ENCODE measurements around the gene BEST3.
A peak's percentile ranks its signal among the peaks of the same experiment; 100 is the strongest.

BEST3 gene

DNA sequence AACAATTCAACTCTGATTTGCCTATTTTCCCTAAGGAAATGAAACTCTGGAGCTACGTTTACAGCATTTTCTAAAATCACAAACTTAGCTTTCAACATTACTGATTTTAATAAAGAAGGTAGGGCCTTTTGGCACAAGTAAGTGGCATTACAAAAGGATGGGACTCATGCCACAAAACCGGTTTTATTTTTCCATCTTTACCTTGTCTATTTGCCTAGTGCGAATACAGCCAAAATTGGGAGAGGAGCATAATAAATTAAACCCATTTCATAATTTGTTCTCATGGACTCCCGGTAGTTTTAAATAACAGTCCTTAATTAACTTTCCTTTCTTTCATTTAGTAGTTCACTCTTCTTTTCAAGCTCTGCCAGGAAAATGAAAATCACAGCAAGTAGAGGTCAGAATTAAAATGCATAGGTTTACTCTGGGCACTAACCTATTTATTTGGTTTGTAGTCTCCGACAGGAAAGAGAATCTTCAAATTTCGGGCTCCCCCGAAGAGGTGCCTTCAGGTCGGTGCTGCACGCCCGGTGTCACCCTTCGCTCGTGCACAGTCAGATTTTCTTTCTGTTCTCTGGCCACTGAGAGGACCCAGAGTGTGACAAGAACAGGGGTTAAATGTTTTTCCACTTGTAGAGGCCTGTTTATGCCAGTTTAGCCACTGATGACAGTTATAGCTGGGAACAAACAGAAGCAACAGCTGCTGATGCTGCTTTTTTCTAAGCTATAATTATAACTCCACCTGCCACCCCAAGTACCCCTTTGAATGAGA, at the start of gene BEST3:
TSS of gene BEST3 (minus strand) at position 535 of the 772 bp plus-strand sequence. CDS start 1,505 bp downstream, outside the sequence.
- Histone ChIP-seq H3K9me3 (ENCODE audit: insufficient read depth, low read length) (no peaks in the 10 kb centered on the region), H3K4me3 (ENCODE audit: insufficient read length, low read depth) (no peak within 1 kb of the TSS), H3K4me1 (ENCODE audit: insufficient read depth, insufficient read length) (no peaks in the 10 kb centered on the region), H3K9ac (ENCODE audit: insufficient read length, low read depth) (no peak within 1 kb of the TSS), H3K36me3 (ENCODE audit: insufficient read depth, insufficient read length, low read length) (no peaks in the 10 kb centered on the region), H3K27me3 (ENCODE audit: insufficient read depth, insufficient read length) (no peaks in the 10 kb centered on the region)
- TF ChIP-seq YY1 (IDR thresholded peaks at IDR 0.05; ENCODE audit: insufficient read depth, insufficient read length) (no peak), SUZ12 (IDR thresholded peaks at IDR 0.05; ENCODE audit: extremely low read depth, insufficient read depth, insufficient read length) (no peak), ZNF274 (IDR thresholded peaks at IDR 0.05; ENCODE audit: low read depth, low read length) (no peak)
- DNase-seq (ENCODE audit: low read depth, low spot score), result no peak

DNA sequence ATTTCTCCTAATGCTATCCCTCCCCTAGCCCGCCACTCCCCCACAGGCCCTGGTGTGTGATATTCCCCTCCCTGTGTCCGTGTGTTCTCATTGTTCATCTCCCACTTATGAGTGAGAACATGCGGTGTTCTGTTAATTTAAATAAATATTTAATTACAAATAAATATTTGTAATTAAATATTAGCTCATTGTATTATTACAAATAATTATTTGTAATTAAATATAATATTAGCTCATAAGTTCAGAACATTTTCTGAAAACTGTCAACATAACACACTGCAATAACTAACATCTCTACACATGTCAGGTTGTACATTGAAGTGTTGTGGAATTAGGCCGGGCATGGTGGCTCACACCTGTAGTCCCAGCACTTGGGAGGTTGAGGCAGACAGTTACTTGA, 45.0 kb upstream of the BEST3 start:
- no peak for TF ChIP-seq YY1 (IDR thresholded peaks at IDR 0.05; ENCODE audit: insufficient read depth, insufficient read length)
- no peak for TF ChIP-seq ZNF274 (IDR thresholded peaks at IDR 0.05; ENCODE audit: low read depth, low read length)
- no peak overlapping the region for H3K4me3 ChIP-seq (ENCODE audit: insufficient read length, low read depth)
- no peaks in the 10 kb centered on the region for H3K36me3 ChIP-seq (ENCODE audit: insufficient read depth, insufficient read length, low read length)
- no peaks in the 10 kb centered on the region for H3K4me1 ChIP-seq (ENCODE audit: insufficient read depth, insufficient read length)
- H3K27me3 ChIP-seq (ENCODE audit: insufficient read depth, insufficient read length), result peaks cover 35% of the 10 kb centered on the region
- no peak for DNase-seq (ENCODE audit: low read depth, low spot score)
- H3K9ac ChIP-seq (ENCODE audit: insufficient read length, low read depth), result no peak overlapping the region
- peaks cover 3% of the 10 kb centered on the region for H3K9me3 ChIP-seq (ENCODE audit: insufficient read depth, low read length)

DNA sequence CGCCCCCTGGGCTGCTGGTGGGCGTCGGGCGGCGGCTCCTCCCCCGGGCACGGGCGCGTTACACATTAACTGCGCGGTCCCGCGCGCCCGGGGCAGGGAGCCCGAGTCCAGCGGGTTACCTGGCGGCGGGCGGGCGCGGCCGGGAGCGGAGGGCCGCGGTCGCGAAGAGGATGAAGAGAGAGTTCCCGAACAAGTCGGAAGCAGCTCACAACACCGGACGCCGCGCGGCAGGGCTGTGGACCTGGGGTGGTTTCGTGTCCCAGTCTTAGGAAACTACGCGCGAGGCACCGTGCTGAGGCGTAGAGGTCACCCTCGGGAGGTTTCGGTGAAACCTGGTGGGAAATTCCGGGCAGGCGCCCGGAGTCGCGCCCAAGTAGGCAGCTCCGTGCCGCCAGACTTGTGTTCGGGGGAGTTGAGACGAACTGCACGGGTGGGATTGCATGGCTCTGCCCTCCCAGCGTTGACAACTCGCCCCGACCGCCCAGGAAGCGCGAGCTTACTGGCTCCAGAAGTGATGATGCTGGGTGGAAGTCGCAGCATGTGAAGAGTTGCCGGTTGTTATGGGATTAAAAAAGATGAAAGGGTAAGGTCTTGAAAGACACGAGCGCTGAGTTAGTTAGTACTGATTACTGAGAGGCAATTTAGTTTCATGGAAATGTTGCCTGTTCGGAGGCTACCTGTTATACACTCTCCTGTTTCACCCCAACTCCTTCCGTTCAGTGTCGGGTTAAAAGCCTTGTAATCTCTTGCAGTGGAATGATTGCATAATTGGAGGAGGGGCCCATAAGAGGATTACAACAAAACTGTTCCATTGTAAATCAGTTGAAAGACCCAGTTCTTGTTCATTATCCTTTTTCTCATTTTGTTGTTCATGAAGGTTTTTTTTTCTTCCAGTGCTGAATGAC, 40.4 kb upstream of the BEST3 start:
- peak; percentile 23 for DNase-seq (ENCODE audit: low read depth, low spot score)
- no peak for TF ChIP-seq SUZ12 (IDR thresholded peaks at IDR 0.05; ENCODE audit: extremely low read depth, insufficient read depth, insufficient read length)
- no peak for TF ChIP-seq ZNF274 (IDR thresholded peaks at IDR 0.05; ENCODE audit: low read depth, low read length)
- TF ChIP-seq YY1 (IDR thresholded peaks at IDR 0.05; ENCODE audit: insufficient read depth, insufficient read length), result no peak
- H3K9ac ChIP-seq (ENCODE audit: insufficient read length, low read depth), result peak overlapping the region; percentile 71

DNA sequence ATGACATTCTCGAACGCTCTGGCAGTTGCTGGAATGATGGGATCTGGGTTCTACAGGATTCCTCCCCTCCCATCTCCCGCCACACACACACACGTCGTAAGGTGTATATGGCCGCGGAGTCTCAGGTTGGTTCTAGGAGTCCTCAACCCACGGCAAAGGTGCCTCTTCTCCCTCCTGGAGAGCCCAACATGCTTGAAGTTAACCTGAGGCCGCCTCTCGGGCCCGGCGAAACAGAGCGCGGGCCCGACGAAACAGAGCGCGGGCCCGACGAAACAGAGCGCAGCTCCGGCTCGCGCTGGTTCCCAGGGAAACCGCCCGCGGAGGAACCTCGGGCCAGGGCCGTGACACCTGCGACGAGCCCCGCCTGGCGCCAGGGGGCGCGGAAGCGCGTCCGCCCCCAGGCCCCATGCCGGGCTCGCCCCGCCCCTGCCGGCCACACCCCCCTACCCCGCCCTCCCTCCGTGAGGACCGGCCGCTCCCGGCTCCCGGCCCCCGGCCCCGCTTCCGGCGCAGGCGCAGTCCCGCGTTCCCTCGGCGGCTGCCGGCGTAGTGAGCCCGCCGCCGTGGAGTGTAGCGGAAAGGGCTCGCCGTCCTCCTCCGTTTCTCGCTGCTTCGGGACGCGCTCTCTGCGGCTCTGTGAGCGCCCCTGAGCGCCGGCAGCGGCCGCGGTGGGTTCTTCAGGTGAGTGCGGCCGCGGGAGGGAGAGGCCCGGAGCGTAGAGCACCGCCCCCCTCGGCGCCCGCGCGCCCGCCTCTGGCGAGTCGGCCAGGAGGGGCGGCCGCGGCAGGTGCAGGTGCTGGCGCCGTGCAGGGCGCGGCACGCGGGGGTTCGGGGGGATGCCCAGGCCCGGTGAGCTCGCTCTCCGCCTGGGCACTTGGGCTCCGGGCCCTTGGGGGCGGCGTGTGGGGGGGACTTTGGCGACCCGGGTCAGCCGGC, 39.5 kb upstream of the BEST3 start, which contains the start of gene RAB3IP:
TSS of gene RAB3IP (plus strand) at position 510 of the 936 bp plus-strand sequence. CDS start 16,549 bp downstream, outside the sequence.
- no peaks in the 10 kb centered on the region for H3K9me3 ChIP-seq (ENCODE audit: insufficient read depth, low read length)
- peaks cover 59% of the 10 kb centered on the region for H3K27me3 ChIP-seq (ENCODE audit: insufficient read depth, insufficient read length)
- no peaks in the 10 kb centered on the region for H3K36me3 ChIP-seq (ENCODE audit: insufficient read depth, insufficient read length, low read length)
- peak within 1 kb of the TSS; percentile 75 for H3K4me3 ChIP-seq (ENCODE audit: insufficient read length, low read depth)
- peak; percentile 75 for DNase-seq (ENCODE audit: low read depth, low spot score)
- peak within 1 kb of the TSS; percentile 71 for H3K9ac ChIP-seq (ENCODE audit: insufficient read length, low read depth)
- TF ChIP-seq SUZ12 (IDR thresholded peaks at IDR 0.05; ENCODE audit: extremely low read depth, insufficient read depth, insufficient read length) (no peak), ZNF274 (IDR thresholded peaks at IDR 0.05; ENCODE audit: low read depth, low read length) (no peak), YY1 (IDR thresholded peaks at IDR 0.05; ENCODE audit: insufficient read depth, insufficient read length) (no peak)
- H3K4me1 ChIP-seq (ENCODE audit: insufficient read depth, insufficient read length), result no peaks in the 10 kb centered on the region

More for the DNA sequence above, 40.4 kb upstream of the BEST3 start:
- no peaks in the 10 kb centered on the region for H3K36me3 ChIP-seq (ENCODE audit: insufficient read depth, insufficient read length, low read length)
- no peaks in the 10 kb centered on the region for H3K4me1 ChIP-seq (ENCODE audit: insufficient read depth, insufficient read length)
- peak overlapping the region; percentile 75 for H3K4me3 ChIP-seq (ENCODE audit: insufficient read length, low read depth)
- H3K9me3 ChIP-seq (ENCODE audit: insufficient read depth, low read length), result no peaks in the 10 kb centered on the region
- H3K27me3 ChIP-seq (ENCODE audit: insufficient read depth, insufficient read length), result peaks cover 55% of the 10 kb centered on the region

DNA sequence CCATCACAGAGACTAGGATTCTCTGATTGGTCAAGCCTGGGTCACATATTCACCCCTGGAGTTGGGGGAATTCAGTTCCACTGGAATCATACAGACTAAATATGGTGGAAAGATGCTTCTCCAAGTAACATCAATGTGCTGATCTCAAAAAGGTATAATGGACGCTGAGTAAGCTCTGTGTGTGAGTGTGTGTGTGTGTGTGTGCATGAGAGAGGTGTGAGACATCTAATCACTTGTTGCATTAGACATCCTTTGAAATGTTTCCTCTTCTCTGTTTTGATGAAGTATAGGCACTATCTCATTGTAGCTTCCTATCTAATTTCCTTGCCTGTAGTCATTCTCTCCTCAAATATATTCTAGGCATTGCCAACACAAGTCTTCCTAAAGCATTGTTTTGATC, 34.5 kb upstream of the BEST3 start:
- Histone ChIP-seq H3K9me3 (ENCODE audit: insufficient read depth, low read length) (no peaks in the 10 kb centered on the region), H3K9ac (ENCODE audit: insufficient read length, low read depth) (no peak overlapping the region), H3K36me3 (ENCODE audit: insufficient read depth, insufficient read length, low read length) (no peaks in the 10 kb centered on the region), H3K4me3 (ENCODE audit: insufficient read length, low read depth) (no peak overlapping the region), H3K27me3 (ENCODE audit: insufficient read depth, insufficient read length) (peaks cover 25% of the 10 kb centered on the region), H3K4me1 (ENCODE audit: insufficient read depth, insufficient read length) (no peaks in the 10 kb centered on the region)
- TF ChIP-seq YY1 (IDR thresholded peaks at IDR 0.05; ENCODE audit: insufficient read depth, insufficient read length), result no peak
- TF ChIP-seq SUZ12 (IDR thresholded peaks at IDR 0.05; ENCODE audit: extremely low read depth, insufficient read depth, insufficient read length), result no peak
- no peak for TF ChIP-seq ZNF274 (IDR thresholded peaks at IDR 0.05; ENCODE audit: low read depth, low read length)
- DNase-seq (ENCODE audit: low read depth, low spot score), result no peak

DNA sequence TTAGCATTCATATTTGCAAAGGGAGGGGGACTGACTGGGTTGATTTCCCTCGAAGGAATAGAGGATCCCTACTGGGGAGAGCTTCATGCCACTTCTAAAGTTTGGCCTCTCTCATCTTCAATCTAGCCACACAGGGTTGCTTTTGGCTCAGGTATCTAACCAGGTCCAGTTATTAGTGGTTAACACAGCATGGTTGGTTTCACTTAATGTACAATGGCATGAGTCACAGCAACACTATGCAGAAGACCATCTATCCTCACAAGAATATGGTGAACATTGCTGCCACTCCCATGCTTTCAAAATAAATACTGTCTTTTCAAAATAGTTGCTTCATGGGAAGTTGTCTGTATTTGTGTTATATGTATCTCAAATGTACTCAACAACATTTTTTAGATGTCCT, 33.0 kb upstream of the BEST3 start:
- no peaks in the 10 kb centered on the region for H3K9me3 ChIP-seq (ENCODE audit: insufficient read depth, low read length)
- no peak overlapping the region for H3K4me3 ChIP-seq (ENCODE audit: insufficient read length, low read depth)
- TF ChIP-seq ZNF274 (IDR thresholded peaks at IDR 0.05; ENCODE audit: low read depth, low read length) (no peak), YY1 (IDR thresholded peaks at IDR 0.05; ENCODE audit: insufficient read depth, insufficient read length) (no peak), SUZ12 (IDR thresholded peaks at IDR 0.05; ENCODE audit: extremely low read depth, insufficient read depth, insufficient read length) (no peak)
- no peak for DNase-seq (ENCODE audit: low read depth, low spot score)
- no peak overlapping the region for H3K9ac ChIP-seq (ENCODE audit: insufficient read length, low read depth)
- peaks cover 11% of the 10 kb centered on the region for H3K27me3 ChIP-seq (ENCODE audit: insufficient read depth, insufficient read length)
- H3K36me3 ChIP-seq (ENCODE audit: insufficient read depth, insufficient read length, low read length), result no peaks in the 10 kb centered on the region
- H3K4me1 ChIP-seq (ENCODE audit: insufficient read depth, insufficient read length), result no peaks in the 10 kb centered on the region

All from NT2/D1 (cell line).